Right lobe of liver (tissue), 6 donors: ENCODE measurements around the gene YJEFN3. TPM values are rescaled to one million over a fixed set of nuclear protein-coding genes. Genes with fewer than 3 reads are reported as not detected.

Experiments
- ATAC-seq, 4 donors: fragments of 200-7000 bp; cut with Tn5 transposase; one replicate each; pipeline ENCODE4 v1.9.1; 2020; ENCODE audit warnings: mild to moderate bottlenecking in 4 of 4, moderate library complexity in 4 of 4
- DNase-seq, 3 donors: peaks; one replicate each; pipeline ENCODE4 v3.0.0-alpha.2; 2020
- H3K27ac ChIP-seq, 3 donors: fragments of 200-600 bp; one replicate each; pipeline ENCODE4 v1.8.0; 2022
- H3K27me3 ChIP-seq, 2 donors: fragments of 200-600 bp; one replicate each; pipeline ENCODE4 v1.8.0; 2022
- H3K36me3 ChIP-seq, 4 donors: fragments of 200-600 bp; sonication (generic) in 1 of 4; one replicate each; pipeline versions ENCODE4 v1.5.1 to v1.8.0; 2017 to 2022; ENCODE audit warnings: control low read depth in 1 of 4
- H3K4me1 ChIP-seq, 4 donors: fragments of 200-600 bp; sonication (generic) in 1 of 4; one replicate each; pipeline versions ENCODE4 v1.5.1 to v1.8.0; 2017 to 2022; ENCODE audit warnings: control low read depth in 1 of 4
- H3K4me3 ChIP-seq, 3 donors: fragments of 200-600 bp; one replicate each; pipeline ENCODE4 v1.8.0; 2022
- H3K9me3 ChIP-seq, 4 donors: fragments of 200-600 bp; sonication (generic) in 1 of 4; one replicate each; pipeline versions ENCODE4 v1.5.1 to v1.8.0; 2017 to 2022; ENCODE audit warnings: control low read depth in 1 of 4
- CTCF ChIP-seq, 4 donors: fragments of 200-600 bp in 3 of 4; fragments of 450-650 bp in 1 of 4; IDR thresholded peaks; one replicate each; pipeline versions ENCODE4 v1.5.1 to v1.8.0; 2016 to 2022; ENCODE audit warnings: antibody characterized with exemption in 4 of 4, mild to moderate bottlenecking in 2 of 4
- POLR2A ChIP-seq: fragments of 450-650 bp; IDR thresholded peaks from one replicate; pipeline ENCODE4 v1.6.1; 2017; ENCODE audit warnings: antibody characterized with exemption, mild to moderate bottlenecking
- WGBS: methylation state at CpG from one replicate; pipeline ENCODE4 v1.1.6; 2018; ENCODE audit warnings: low coverage, low lambda C conversion rate; ENCODE audit not compliant: insufficient coverage; ENCODE audit errors: missing lambda C conversion rate; 5-methylcytosine and 5-hydroxymethylcytosine counted together
- intact Hi-C, 2 donors: fragments of 100-400 bp; cut with DNase I; formaldehyde crosslinking; loops; one replicate each; pipeline versions ENCODE4 v1.11.2 to v1.14.1; 2022
- total RNA-seq, 6 experiments: library from RNA; depleted of rRNA in 2 of 6; stranded (reverse); fragments of >200 nt in 2 of 6; fragmentation: NEBNext Ultra II Directional in 3 of 6; extraction: Animal tissue kit (Norgen Biotek cat#: 25700) in 3 of 6; gene quantifications; one replicate each; pipeline versions ENCODE4 v1.1.0 to v1.2.4, GENCODE V29; 2016 to 2023
- donor health status: DM: no; HTN: yes; CAD: no.
- donor health status: DM: no; HTN: no; CAD: no.
- donor health status: DM: no; HTN: no; CAD: no.
- donor health status: DM: no; HTN: yes; CAD: no.
- donor health status: DM: no; HTN: yes; CAD: no.

YJEFN3 gene
- total RNA-seq, 6 experiments from 2014 or later: 0.31 to 4.2 (median 1.8) TPM

- ATAC-seq (no peak), DNase-seq (peak in 1 of 3 donors; percentile 44)
- Histone ChIP-seq H3K9me3 (no peaks in the 10 kb centered on the region), H3K27ac (no peak overlapping the region), H3K4me1 (peaks cover 0 to 4% (median 0%) of the 10 kb centered on the region in 4 donors), H3K4me3 (no peak overlapping the region), H3K27me3 (no peaks in the 10 kb centered on the region), H3K36me3 (peaks cover 0 to under 1% (median 0%) of the 10 kb centered on the region in 4 donors)
- intact Hi-C loops: loop anchor here (5.0 kb wide), 1 partner anchor 114 kb away; no protein-coding TSS in a partner anchor
- WGBS: 68% methylated on average over 9 of the region's 14 CpGs
- TF ChIP-seq CTCF (IDR thresholded peaks at IDR 0.05) (no peak), POLR2A (no peak)
These were observed 4.3 kb downstream of the YJEFN3 start for GRCh38 chr19:19532806-19533701.

- 88% methylated on average over 6 of the region's 6 CpGs for WGBS
- DNase-seq: no peak
These were observed 5.1 kb downstream of the YJEFN3 start for GRCh38 chr19:19533841-19534240.

GRCh38 chr19:19534556-19535265 lies 6.0 kb downstream of the YJEFN3 start:
- Histone ChIP-seq H3K9me3 (no peaks in the 10 kb centered on the region), H3K36me3 (no peaks in the 10 kb centered on the region), H3K4me3 (no peak overlapping the region), H3K27ac (no peak overlapping the region), H3K27me3 (peaks cover 0 to 6% of the 10 kb centered on the region in 2 donors), H3K4me1 (peaks cover 0 to 6% (median 0%) of the 10 kb centered on the region in 4 donors)
- WGBS: 46% methylated on average over 6 of the region's 27 CpGs
- TF ChIP-seq CTCF (IDR thresholded peaks at IDR 0.05) (no peak), POLR2A (no peak)
- no peak for ATAC-seq
- intact Hi-C loops: loop anchor here (5.0 kb wide), 2 partner anchors 113 to 428 kb away; no protein-coding TSS in a partner anchor
- DNase-seq: peak in 1 of 3 donors; percentile 43

More at GRCh38 chr19:19533841-19534240, 5.1 kb downstream of the YJEFN3 start:
- Histone ChIP-seq H3K27ac (no peak overlapping the region), H3K27me3 (peaks cover 0 to 6% of the 10 kb centered on the region in 2 donors), H3K4me1 (peaks cover 0 to 6% (median 0%) of the 10 kb centered on the region in 4 donors), H3K9me3 (no peaks in the 10 kb centered on the region), H3K36me3 (no peaks in the 10 kb centered on the region), H3K4me3 (no peak overlapping the region)
- no peak for ATAC-seq
- intact Hi-C loops: loop anchor here (5.0 kb wide), 1 partner anchor 113 kb away; no protein-coding TSS in a partner anchor
- TF ChIP-seq POLR2A: no peak
- no peak for TF ChIP-seq CTCF (IDR thresholded peaks at IDR 0.05)

- TF ChIP-seq POLR2A: no peak
- no peak for TF ChIP-seq CTCF (IDR thresholded peaks at IDR 0.05)
- intact Hi-C loops: loop anchor here in 1 of 2 donors (5.0 kb wide), 1 partner anchor 427 kb away; no protein-coding TSS in a partner anchor
- H3K27ac ChIP-seq: no peak overlapping the region
- no peak overlapping the region for H3K4me3 ChIP-seq
- WGBS: 80% methylated on average over 5 of the region's 34 CpGs
- peaks cover 0 to 6% (median 0%) of the 10 kb centered on the region in 4 donors for H3K4me1 ChIP-seq
- no peaks in the 10 kb centered on the region for H3K36me3 ChIP-seq
- DNase-seq (peak in 1 of 3 donors; percentile 44), ATAC-seq (no peak)
- H3K9me3 ChIP-seq: no peaks in the 10 kb centered on the region
- H3K27me3 ChIP-seq: peaks cover 0 to 6% of the 10 kb centered on the region in 2 donors
These were observed 6.8 kb downstream of the YJEFN3 start for GRCh38 chr19:19535311-19536191.
